Heart left ventricle (tissue), 16 donors: ENCODE measurements around the gene SMAD7. TPM values are rescaled to one million over a fixed set of nuclear protein-coding genes. Genes with fewer than 3 reads are reported as not detected.

Experiments used
- ATAC-seq, 4 donors: fragments of 200-7000 bp; cut with Tn5 transposase; one replicate each; pipeline ENCODE4 v1.9.1; 2020 to 2022; ENCODE audit warnings: moderate library complexity in 4 of 4, mild to moderate bottlenecking in 3 of 4, moderate number of reproducible peaks in 1 of 4
- DNase-seq, 5 donors: peaks; one replicate each; pipeline ENCODE4 v3.0.0-alpha.2; 2020
- H3K27ac ChIP-seq, 12 donors: fragments of 200-600 bp; sonication (generic) in 4 of 12; one replicate each; pipeline versions ENCODE4 v1.5.0 to v1.8.0; 2016 to 2022; ENCODE audit warnings: mild to moderate bottlenecking in 2 of 12
- H3K27me3 ChIP-seq, 9 donors: fragments of 200-600 bp; sonication (generic) in 2 of 9; one replicate each; pipeline versions ENCODE4 v1.5.1 to v1.8.0; 2016 to 2022; ENCODE audit warnings: mild to moderate bottlenecking in 3 of 9
- H3K36me3 ChIP-seq, 9 donors: fragments of 200-600 bp; sonication (generic) in 2 of 9; one replicate each; pipeline versions ENCODE4 v1.5.0 to v1.8.0; 2018 to 2022; ENCODE audit warnings: mild to moderate bottlenecking in 2 of 9
- H3K4me1 ChIP-seq, 12 donors: fragments of 200-600 bp; sonication (generic) in 4 of 12; one replicate each; pipeline versions ENCODE4 v1.5.0 to v1.8.0; 2016 to 2022; ENCODE audit warnings: mild to moderate bottlenecking in 3 of 12
- H3K4me3 ChIP-seq, 12 donors: fragments of 200-600 bp; sonication (generic) in 4 of 12; one replicate each; pipeline versions ENCODE4 v1.5.0 to v1.8.0; 2017 to 2022; ENCODE audit warnings: mild to moderate bottlenecking in 9 of 12, moderate library complexity in 4 of 12
- H3K9me3 ChIP-seq, 12 donors: fragments of 200-600 bp; sonication (generic) in 4 of 12; one replicate each; pipeline versions ENCODE4 v1.5.0 to v1.8.0; 2016 to 2022; ENCODE audit warnings: mild to moderate bottlenecking in 1 of 12
- CTCF ChIP-seq, 12 donors: fragments of 200-600 bp; sonication (generic) in 4 of 12; IDR thresholded peaks; one replicate each; pipeline versions ENCODE4 v1.5.0 to v1.8.0; 2018 to 2022; ENCODE audit warnings: antibody characterized with exemption in 12 of 12, mild to moderate bottlenecking in 5 of 12
- POLR2A ChIP-seq, 2 donors: fragments of 450-650 bp; IDR thresholded peaks; one replicate each; pipeline ENCODE4 v1.6.1; 2017; ENCODE audit warnings: antibody characterized with exemption in 2 of 2, mild to moderate bottlenecking in 2 of 2, moderate library complexity in 2 of 2
- WGBS, 4 donors: extraction: QIAGEN DNeasy Blood & Tissue Kit in 2 of 4; methylation state at CpG; one replicate each; pipeline versions ENCODE4 v1.1.5 to v1.1.7; 2013 to 2018; 5-methylcytosine and 5-hydroxymethylcytosine counted together
- intact Hi-C, 10 donors: fragments of 100-400 bp; cut with DNase I; formaldehyde crosslinking; loops; one replicate each; pipeline versions ENCODE4 v1.11.1 to v1.14.2; 2022
- polyA plus RNA-seq, 2 donors: library from polyadenylated mRNA; stranded (reverse); fragments of 200-250 nt; gene quantifications; one replicate each; pipeline ENCODE4 v1.2.3, GENCODE V29; 2013
- total RNA-seq, 9 donors: library from RNA; depleted of rRNA in 2 of 9; stranded (reverse); fragments of >200 nt in 2 of 9; fragmentation: NEBNext Ultra II Directional in 3 of 9; extraction: Animal tissue kit (Norgen Biotek cat#: 25700) in 3 of 9; gene quantifications; one replicate each; pipeline versions ENCODE4 v1.1.0 to v1.2.4, GENCODE V29; 2016 to 2023
- donor health status: ischemic (EF 13 %, LVEDD 7.1; RV severe dilation, severe dysfunction).
- donor health status: healthy with polysubstance abuse.
- donor health status: DM: no; HTN: yes; CAD: no.
- donor health status: DM: no; HTN: no; CAD: no.
- donor health status: ischemic (EF 25% LVEDD 6.9; RV normal size, moderate dysfunction).
- donor health status: ischemic (EF 25% LVEDD 5.7; RV mildly dilated, moderate dysfunction).
- donor health status: healthy.
- donor health status: DM: yes; HTN: yes; CAD: no.
- donor health status: ischemic (EF 35%, LVEDD 5.7; RV mildly dilated, moderate dysfunction).
- donor health status: nonischemic (EF 11% LVEDD 7.7; RV severe dilation, severe dysfunction).
- donor health status: DM: yes; HTN: yes; CAD: no.
- donor health status: PGD.
- donor health status: ischemic (EF 29% LVEDD 5.4; RV normal size, mild dysfunction).
- donor health status: nonischemic (EF 23%, LVEDD 6.1; RV moderate dilation, normal function).

SMAD7 gene
- total and polyA plus RNA-seq, 11 donors: 9.1 to 32.0 (median 19.9) TPM

GRCh38 chr18:48986851-48987761 lies 36.3 kb upstream of the SMAD7 start:
- TF ChIP-seq POLR2A (IDR thresholded peaks at IDR 0.05): no peak
- no peak for TF ChIP-seq CTCF (IDR thresholded peaks at IDR 0.05)

DNA sequence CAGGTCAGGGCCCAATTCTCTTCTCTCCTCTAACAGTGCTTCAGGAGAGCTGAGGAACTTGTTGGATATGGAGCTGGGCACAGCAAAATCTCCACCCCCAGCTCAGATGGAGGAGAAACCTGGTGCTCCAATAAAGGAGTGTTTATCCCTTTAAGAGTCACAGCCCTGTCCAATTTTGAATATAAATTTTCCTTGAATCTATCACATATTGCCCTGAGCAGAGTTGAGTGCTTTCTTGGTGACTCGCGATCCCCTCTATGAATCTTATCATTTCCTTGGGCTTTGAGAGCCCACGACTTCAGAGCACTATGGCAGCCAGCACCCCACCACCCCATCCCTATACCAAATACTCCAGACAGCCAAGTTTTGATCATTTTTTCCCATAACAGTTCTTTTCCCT lies 34.4 kb upstream of the SMAD7 start:
- intact Hi-C loops: no loop called here
- Histone ChIP-seq H3K9me3 (no peaks in the 10 kb centered on the region), H3K4me3 (no peak overlapping the region), H3K27ac (no peak overlapping the region), H3K27me3 (no peaks in the 10 kb centered on the region), H3K36me3 (no peaks in the 10 kb centered on the region), H3K4me1 (peaks cover 0 to 34% (median 7%) of the 10 kb centered on the region in 12 donors)
- WGBS, 4 donors: 90 to 94% (median 92%) methylated on average over 3 of the region's 3 CpGs
- TF ChIP-seq CTCF (IDR thresholded peaks at IDR 0.05) (no peak), POLR2A (IDR thresholded peaks at IDR 0.05) (no peak)
- no peak for DNase-seq
- no peak for ATAC-seq

More at GRCh38 chr18:48986851-48987761, 36.3 kb upstream of the SMAD7 start:
- no peaks in the 10 kb centered on the region for H3K9me3 ChIP-seq
- intact Hi-C loops: no loop called here
- no peak overlapping the region for H3K4me3 ChIP-seq
- H3K36me3 ChIP-seq: no peaks in the 10 kb centered on the region
- H3K27ac ChIP-seq: peak overlapping the region in 2 of 12 donors; percentile 2 to 13
- H3K27me3 ChIP-seq: no peaks in the 10 kb centered on the region
- 76 to 91% (median 81%) methylated on average over 16 to 20 of the region's 20 CpGs for WGBS, 4 donors
- peaks cover 0 to 44% (median 15%) of the 10 kb centered on the region in 12 donors for H3K4me1 ChIP-seq
- ATAC-seq (no peak), DNase-seq (no peak)

GRCh38 chr18:48983793-48984437 lies 33.1 kb upstream of the SMAD7 start:
- Histone ChIP-seq H3K9me3 (no peaks in the 10 kb centered on the region), H3K4me1 (peaks cover 0 to 25% (median 2%) of the 10 kb centered on the region in 12 donors), H3K4me3 (no peak overlapping the region), H3K27me3 (no peaks in the 10 kb centered on the region), H3K36me3 (no peaks in the 10 kb centered on the region), H3K27ac (no peak overlapping the region)
- peak in 3 of 5 donors; percentile 56 to 78 (median 63) for DNase-seq
- peak in 1 of 4 donors; percentile 33 for ATAC-seq
- 85 to 93% (median 89%) methylated on average over 8 of the region's 8 CpGs for WGBS, 4 donors
- TF ChIP-seq POLR2A (IDR thresholded peaks at IDR 0.05): no peak
- TF ChIP-seq CTCF (IDR thresholded peaks at IDR 0.05): no peak
- intact Hi-C loops: no loop called here

DNA sequence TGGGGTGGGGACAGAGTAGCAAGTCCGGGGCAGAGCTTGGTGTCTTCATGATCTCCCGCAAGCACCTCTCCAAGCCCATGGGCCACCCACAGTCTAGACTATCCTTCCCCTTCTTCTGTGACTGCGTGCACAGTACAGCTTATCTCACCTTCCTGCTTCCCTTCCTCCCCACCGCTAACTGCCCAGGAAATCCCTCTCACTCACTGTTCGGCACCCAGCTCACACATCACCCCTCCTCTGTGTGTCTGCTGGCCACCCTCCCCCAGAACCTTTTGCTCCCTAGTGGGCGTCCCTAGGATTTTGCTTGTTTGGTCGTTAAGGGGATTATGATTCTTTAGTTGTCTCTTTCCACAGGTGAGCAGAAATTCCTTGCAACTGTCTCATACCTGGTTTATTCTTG lies 31.5 kb upstream of the SMAD7 start:
- no peaks in the 10 kb centered on the region for H3K36me3 ChIP-seq
- TF ChIP-seq CTCF (IDR thresholded peaks at IDR 0.05) (no peak), POLR2A (IDR thresholded peaks at IDR 0.05) (no peak)
- intact Hi-C loops: no loop called here
- no peaks in the 10 kb centered on the region for H3K9me3 ChIP-seq
- H3K27me3 ChIP-seq: no peaks in the 10 kb centered on the region
- H3K27ac ChIP-seq: no peak overlapping the region
- H3K4me1 ChIP-seq: peaks cover 0 to 21% (median 0%) of the 10 kb centered on the region in 12 donors
- H3K4me3 ChIP-seq: no peak overlapping the region
- ATAC-seq (no peak), DNase-seq (no peak)
- WGBS, 4 donors: 69 to 71% (median 71%) methylated on average over 7 of the region's 7 CpGs
